Measurements from ENCODE around the gene BPIFB6.

BPIFB6 gene

GRCh38 chr20:33000802-33001466, 30.5 kb upstream of the BPIFB6 start:
- DNase-seq (ENCODE audit: low read depth in 3 of 3), result no peak

DNA sequence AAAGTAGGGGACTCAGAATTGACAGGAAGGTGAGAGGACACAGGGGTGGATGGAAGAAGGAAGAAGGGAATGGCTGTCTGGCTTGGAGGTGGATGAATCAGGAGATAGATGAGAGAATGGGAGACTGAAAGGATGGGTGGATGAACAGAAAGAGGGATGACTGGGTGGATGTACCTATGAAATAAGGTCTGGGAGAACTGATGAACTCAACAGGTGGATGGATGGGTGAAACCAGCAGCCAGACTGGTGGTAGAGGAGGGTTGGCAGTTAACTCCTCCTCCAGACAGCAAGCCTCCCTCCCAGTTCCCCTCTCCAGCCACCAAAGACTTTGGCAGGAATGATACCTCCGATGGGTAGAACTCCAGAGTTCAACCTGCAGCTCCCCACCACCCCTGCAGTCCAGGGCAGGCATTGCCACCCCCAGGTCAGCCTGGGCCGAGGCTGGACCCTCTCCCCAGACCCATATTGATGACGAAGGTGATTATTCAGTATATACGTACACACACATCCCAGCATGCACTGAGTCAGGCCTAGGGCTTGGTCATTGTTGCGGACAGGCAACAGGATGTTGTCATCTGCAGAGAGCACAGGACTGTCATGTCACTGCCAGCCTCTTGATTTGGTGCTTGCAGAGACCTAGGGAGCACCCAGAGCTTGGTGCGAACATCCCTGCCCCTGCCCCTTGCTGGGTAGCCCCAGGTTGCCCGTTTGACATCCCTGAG, 29.2 kb upstream of the BPIFB6 start:
- DNase-seq (ENCODE audit: low read depth in 3 of 3), result no peak

DNA sequence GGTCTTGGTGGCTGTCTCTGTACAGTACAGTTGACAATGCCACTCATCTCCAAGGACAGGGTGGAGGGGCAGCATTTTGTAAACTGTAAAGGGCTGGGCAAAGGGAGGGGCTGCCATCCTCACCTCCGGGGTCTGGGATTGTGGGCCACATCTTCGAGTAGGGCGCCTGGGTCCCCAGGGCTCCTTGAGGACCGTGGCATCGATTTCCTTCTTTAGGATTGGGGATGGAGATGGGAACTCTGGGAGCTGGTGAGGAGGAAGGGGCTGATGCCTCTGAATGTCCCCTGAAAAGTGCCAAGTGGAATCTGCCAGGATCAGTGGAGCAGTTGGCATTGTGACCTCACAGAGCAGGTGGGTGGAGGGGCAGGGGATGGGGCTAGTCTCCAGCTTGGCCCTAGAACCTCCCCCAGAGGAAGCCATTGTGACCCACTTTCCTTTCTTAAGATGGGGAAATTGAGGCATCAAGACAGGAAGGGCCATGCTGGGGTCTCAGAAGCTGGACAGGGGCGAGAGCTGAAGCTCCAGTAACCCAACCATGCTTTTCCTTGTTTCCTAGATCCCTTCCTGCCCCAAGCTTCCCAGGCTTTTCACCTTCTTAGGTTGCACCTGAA, 27.2 kb upstream of the BPIFB6 start, which contains the start of gene SUN5:
Gene SUN5, minus strand, starts transcription at position 293 of the 611 bp plus-strand sequence. Its CDS starts 93 bp downstream, at position 200.
- no peak for DNase-seq (ENCODE audit: low read depth in 3 of 3)

- DNase-seq (ENCODE audit: low read depth in 3 of 3), result peak in 2 of 3 experiments; percentile 3 to 9
Observed at GRCh38 chr20:33005132-33005566, 26.3 kb upstream of the BPIFB6 start.

- no peak for DNase-seq (ENCODE audit: low read depth in 3 of 3)
Observed at GRCh38 chr20:33005908-33006775, 25.3 kb upstream of the BPIFB6 start.

DNA sequence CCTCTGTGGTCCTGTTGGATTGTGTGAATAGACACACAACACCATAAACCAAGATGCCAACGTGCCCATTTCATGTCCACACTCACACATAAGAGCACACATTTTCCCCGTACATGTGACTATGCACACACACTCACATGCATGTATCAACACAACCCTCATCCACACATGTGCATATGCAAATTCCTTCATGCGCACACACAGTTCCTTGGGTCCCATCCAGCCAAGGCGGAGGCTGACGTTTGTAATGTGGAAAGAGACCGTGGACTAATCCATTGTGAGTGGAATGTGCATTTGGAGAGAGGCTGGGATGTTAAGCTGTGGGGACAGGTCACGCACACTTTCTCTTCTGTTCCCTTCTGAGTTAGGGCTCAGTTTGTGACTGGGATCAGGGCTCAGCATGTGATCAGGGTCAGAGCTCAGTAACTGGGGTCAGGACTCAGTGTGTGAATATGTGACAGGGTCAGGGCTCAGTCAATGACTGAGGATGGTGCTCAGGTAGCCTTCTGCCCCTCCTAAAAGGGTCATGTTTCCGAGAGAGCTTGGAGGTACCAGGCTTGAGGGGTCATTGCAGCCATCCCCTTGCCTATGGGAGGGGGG, 24.6 kb upstream of the BPIFB6 start:
- no peak for DNase-seq (ENCODE audit: low read depth in 3 of 3)

DNA sequence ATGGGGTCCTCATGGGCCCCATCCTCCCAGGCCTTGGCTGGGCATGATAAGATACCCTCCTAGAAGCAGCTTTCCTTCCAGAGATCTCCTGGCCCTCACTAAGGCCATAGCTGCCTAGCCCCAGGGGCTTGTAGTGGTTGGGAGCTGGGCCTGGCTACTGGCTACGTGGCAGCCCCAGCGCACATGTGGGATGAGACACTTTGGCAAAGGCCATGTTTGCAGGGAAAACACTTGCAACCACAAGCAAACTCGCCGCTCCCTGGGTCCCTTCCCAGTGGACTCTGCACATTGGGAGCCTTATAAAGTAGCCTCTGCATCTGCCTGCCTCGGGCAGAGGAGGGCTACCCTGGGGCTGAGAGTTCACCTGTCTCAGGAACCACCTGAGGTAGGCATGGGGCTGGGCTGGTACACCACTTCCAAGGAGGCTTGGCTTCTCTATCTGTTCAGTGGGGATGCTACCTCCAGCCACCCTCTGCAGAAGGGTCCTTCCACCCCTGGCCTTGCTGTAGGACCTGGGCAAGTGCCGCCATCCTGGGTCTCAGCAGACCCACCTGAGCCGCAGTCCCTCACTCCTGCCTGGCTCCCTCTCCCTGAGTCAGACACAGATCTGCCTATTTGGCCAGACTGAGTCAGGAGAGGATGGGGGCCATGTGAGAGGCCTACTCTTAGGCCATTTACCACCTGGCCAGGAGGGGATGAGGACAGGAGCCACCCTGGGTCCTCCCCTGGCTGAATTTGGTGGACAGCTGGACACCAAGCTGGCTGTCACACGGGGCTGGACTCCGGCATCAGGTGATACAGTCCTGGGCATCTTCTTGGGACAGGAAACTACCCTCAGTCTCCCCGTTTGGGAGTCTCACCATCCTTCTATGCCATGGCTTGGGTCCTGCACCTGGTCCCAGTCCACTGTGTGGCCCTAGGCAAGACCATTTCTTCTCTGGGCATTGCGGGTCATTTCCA, 23.8 kb upstream of the BPIFB6 start, which contains the start of gene BPIFB2:
Gene BPIFB2, plus strand, starts transcription at position 329 of the 960 bp plus-strand sequence. CDS start 871 bp downstream, outside the sequence.
- no peak for DNase-seq (ENCODE audit: low read depth in 3 of 3)

DNA sequence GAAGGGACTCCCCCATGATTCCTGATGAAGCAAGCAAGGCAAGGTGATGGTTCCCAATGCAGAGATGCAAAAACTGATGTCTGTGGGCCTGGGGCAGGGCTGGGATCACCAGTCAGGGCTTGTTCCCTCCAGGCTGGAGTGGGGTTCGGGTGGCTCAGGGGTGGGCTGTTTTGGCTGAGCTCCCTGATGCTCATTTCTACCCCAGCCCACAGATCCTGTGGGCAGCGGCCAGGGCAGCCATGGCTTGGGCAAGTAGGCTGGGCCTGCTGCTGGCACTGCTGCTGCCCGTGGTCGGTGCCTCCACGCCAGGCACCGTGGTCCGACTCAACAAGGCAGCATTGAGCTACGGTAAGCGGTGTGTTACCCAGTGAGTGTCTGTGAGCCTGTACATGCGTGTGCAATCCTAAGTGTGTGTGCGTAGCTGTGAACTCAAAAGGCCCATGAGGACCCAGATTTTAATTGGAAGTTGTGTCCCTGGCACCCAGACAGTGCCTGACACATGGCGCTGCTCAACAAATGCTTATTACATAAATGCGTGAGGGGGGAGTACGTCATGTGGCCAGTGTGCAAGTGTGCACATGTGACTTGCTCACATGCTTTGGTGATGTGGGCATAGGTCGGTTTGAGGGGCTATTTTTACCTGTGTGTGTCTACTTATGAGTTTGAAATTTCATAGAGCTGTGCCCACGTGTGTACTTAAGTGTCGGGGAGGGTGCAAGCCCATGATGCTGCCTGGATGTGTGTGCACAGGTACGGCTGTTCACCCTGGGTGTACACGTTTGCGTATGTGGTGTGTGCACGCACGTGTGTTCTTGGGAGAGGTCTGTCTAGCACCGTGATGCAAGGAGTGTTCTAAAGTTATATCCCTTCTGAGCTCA, 22.9 kb upstream of the BPIFB6 start:
- DNase-seq (ENCODE audit: low read depth in 3 of 3), result no peak

DNA sequence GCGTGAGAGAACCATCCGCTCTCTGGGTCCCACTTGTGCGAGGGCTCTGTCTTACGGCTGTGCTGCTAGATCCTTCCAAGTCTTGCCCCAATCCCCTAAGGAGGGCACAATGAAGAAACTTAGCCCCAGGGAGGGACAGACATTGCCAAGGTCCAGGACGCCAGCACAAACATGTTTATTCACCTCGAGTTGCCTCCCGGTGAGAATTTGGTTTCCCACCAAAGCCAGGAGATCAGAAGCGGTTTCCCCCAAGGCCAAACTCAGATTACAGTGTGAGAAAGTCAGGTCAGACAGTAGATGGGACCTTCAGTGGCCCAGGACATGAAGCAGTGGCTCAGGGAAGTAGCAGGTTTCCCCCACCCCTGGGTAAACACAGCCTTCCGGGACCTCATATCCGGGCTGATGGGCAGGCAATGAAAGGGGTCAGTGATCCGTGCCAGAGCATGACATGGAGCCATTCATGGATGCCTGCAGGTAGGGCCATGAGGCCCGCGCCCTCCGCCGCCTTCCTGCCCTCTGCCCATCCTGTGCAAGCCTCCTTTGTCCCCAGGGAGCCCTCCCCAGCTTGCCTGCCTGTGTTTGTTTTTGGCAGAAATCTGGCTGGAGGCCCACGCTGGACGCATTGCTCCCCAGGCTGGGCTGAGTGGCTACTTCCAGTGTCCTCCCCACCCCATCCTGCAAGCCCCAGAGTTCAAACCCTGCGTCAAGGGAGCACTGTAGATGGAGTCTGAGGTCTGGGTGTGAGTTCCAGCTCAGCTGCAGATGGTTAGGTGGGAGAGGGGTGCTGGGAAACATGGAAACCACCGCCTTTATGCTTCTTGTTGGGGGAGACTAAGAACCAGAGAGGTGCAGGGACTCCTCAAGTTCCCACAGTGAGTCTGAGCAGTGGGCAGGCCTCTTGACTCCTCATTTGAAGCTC, 22.0 kb upstream of the BPIFB6 start:
- DNase-seq (ENCODE audit: low read depth in 3 of 3), result no peak

- no peak for DNase-seq (ENCODE audit: low read depth in 3 of 3)
Observed at GRCh38 chr20:33010133-33010504, 21.3 kb upstream of the BPIFB6 start.

DNA sequence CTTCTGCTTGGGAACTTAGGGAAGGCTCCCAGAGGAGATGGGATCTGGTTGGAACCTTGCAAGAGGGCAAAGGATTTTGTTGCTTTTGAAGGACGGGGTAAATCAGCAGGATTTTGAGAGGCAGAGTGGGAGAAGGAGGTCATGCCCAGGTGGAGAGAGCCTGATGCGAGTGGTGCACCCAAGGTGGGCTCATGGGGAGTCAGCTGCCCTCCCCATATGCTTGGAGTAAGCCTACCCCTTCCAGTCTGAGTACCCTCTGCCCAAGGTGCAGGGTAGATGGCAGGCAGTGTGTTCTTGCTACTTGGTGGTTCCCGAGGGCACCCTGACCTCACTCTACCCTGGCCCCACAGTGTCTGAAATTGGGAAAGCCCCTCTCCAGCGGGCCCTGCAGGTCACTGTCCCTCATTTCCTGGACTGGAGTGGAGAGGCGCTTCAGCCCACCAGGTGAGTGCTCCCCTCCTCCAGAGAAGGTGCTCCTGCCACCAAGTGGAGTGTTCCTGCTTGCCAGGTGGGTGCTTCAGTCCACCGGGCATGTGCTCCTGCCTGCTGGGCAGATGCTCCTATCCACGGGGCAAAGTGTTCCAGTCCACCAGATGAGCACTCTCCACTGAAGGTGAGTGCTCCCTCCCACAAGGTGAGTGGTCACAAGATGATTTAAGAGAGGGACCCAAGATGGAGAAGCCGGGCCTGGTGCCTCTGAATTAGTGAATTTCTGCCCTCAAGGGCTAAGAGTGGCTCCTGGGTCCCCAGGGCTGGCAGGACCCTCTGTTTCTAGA, 20.6 kb upstream of the BPIFB6 start:
- no peak for DNase-seq (ENCODE audit: low read depth in 3 of 3)

DNA sequence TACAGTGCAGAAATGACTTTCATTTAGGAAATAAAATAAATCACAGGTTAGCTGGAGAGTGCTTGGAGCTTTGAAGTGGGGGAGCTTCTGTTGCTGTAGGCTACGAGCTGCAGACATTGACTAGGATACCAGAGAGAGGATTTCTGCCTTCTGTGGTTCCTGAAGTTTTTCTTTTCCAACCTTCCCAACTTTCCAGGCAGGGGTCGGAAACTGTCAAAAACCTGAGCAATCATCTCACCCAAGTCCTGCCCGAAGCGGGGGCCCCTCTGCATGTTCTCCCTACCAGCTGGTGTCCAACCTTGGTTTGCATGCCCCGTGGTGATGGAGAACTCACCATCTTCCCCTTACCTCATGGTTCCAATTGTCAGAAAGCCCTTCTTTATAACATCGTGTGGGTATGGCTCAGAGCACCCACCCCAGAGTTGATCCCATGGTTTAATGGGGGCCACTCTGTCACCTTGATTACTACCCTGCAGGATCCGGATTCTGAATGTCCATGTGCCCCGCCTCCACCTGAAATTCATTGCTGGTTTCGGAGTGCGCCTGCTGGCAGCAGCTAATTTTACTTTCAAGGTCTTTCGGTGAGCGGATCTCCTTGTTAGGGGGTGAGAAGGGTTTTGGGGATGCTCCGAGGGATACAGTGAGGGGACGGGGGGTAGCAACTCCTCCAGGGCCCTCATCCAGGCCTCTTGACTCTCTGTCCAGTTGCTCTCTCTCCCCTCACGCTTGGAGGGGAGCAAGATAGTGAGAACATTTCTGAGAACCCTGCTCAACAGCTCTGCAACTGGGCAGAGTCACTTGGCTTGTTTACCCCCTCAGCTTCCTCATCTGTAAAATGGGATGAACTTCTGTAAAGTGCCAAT, 18.9 kb upstream of the BPIFB6 start:
- DNase-seq (ENCODE audit: low read depth in 3 of 3), result no peak

- DNase-seq (ENCODE audit: low read depth in 3 of 3), result no peak
Observed at GRCh38 chr20:33013701-33014326, 17.6 kb upstream of the BPIFB6 start.

DNA sequence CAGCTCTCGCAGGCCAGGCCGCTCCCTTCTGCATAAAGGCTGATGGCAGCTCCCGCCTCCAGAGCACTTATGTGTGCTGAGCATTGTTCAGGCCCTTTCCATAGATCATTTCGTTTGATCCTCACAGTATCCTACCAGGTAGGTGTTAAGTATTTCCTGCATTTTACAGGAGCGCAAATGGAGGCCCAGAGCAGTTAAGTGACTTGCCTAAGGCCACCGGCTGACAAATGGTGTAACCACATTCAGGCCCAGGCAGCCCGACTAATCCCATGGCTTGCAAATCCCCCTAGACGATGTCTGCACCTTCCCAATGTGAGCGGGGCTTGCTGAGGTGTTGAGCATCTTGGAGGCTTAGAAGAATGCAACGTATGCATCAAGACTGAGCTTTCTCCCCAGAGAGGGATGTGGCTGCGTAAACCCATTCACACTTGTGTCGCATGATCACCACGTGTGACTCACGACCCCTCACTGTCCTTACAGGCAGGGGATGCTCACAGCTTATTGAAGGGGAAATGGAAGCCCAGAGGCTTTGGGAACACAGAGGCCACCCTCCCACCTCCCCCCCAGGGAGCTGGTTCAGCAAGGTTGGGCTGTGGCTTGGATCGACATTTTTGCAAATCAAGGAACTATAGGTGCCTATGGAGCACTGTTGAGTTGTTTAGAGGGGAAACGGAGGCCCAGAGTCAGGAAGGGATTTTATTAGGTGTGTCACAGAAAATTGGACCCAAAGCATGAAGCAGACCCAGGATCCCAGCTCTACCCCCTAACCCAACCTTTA, 16.9 kb upstream of the BPIFB6 start:
- no peak for DNase-seq (ENCODE audit: low read depth in 3 of 3)

DNA sequence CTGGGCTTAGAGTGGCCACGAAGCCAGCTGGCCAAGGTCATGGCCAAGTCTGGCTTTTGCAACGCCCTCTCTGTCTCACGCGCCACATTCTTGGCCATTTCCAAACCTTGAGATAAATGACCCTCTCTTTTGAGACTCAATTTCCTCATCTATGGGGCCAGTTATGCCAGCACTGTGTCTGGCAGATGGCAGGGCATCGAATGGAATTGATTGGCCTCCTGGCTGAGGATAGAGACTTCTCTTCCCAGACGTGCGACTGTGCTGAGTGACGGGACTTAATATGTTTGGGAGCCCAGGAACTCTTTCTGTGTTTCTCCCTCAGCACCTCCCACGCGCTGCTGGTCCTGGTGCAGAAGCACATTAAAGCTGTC, 16.3 kb upstream of the BPIFB6 start:
- no peak for DNase-seq (ENCODE audit: low read depth in 3 of 3)
